Stomach (tissue), 19 donors: Measurements from ENCODE around the gene SLC1A5. TPM values are rescaled to one million over a fixed set of nuclear protein-coding genes. Genes with fewer than 3 reads are reported as not detected.
A peak's percentile ranks its signal among the peaks of the same experiment; 100 is the strongest.

Experiments used
- DNase-seq, 2 donors: peaks; one replicate each; pipeline versions ENCODE4 v3.0.0 to v3.0.0-alpha.2; 2013 to 2019
- H3K27ac ChIP-seq, 5 donors: fragments of 200-600 bp in 4 of 5; sonication (generic) in 4 of 5; one replicate each; pipeline ENCODE4 v1.5.1; 2013 to 2019; ENCODE audit warnings: mild to moderate bottlenecking in 1 of 5, moderate library complexity in 1 of 5
- H3K27me3 ChIP-seq, 3 donors: fragments of 200-600 bp; sonication (generic); one replicate each; pipeline ENCODE4 v1.5.1; 2017 to 2019; ENCODE audit warnings: mixed run types in 1 of 3
- H3K36me3 ChIP-seq, 4 donors: fragments of 200-600 bp; sonication (generic); 1 replicate in 3 of 4; 2 replicates in 1 of 4; pipeline ENCODE4 v1.5.1; 2016 to 2019
- H3K4me1 ChIP-seq, 4 donors: fragments of 200-600 bp; sonication (generic); one replicate each; pipeline ENCODE4 v1.5.1; 2016 to 2019
- H3K4me3 ChIP-seq, 4 donors: fragments of 200-600 bp; sonication (generic) in 3 of 4; one replicate each; pipeline ENCODE4 v1.5.1; 2016 to 2019; ENCODE audit warnings: mild to moderate bottlenecking in 1 of 4
- H3K9me3 ChIP-seq, 4 donors: fragments of 200-600 bp; sonication (generic); one replicate each; pipeline ENCODE4 v1.5.1; 2016 to 2019
- CTCF ChIP-seq, 7 experiments: fragments of 450-650 bp in 4 of 7; fragments of 200-600 bp in 3 of 7; sonication (generic) in 3 of 7; IDR thresholded peaks; one replicate each; pipeline ENCODE4 v1.5.1; 2016 to 2019; ENCODE audit warnings: antibody characterized with exemption in 7 of 7, control low read depth in 2 of 7, mild to moderate bottlenecking in 1 of 7
- EP300 ChIP-seq: sonication (generic); formaldehyde crosslinking; IDR thresholded peaks from one replicate; pipeline ENCODE4 v1.6.1; 2017; ENCODE audit warnings: antibody characterized with exemption
- POLR2A ChIP-seq, 4 donors: fragments of 450-650 bp; IDR thresholded peaks; one replicate each; pipeline ENCODE4 v1.6.1; 2016; ENCODE audit warnings: antibody characterized with exemption in 4 of 4, control low read depth in 2 of 4, mild to moderate bottlenecking in 1 of 4, moderate library complexity in 1 of 4
- POLR2AphosphoS5 ChIP-seq, 3 donors: sonication (generic); formaldehyde crosslinking; IDR thresholded peaks; one replicate each; pipeline ENCODE4 v1.6.1; 2016; ENCODE audit warnings: antibody characterized with exemption in 3 of 3
- WGBS, 5 donors: extraction: QIAGEN DNeasy Blood & Tissue Kit in 3 of 5; methylation state at CpG; one replicate each; pipeline versions ENCODE4 v1.1.5 to v1.1.7; 2013 to 2018; 5-methylcytosine and 5-hydroxymethylcytosine counted together
- intact Hi-C: fragments of 100-400 bp; cut with DNase I; formaldehyde crosslinking; loops from one replicate; pipeline ENCODE4 v1.15.1; 2023; ENCODE audit warnings: low total_unique reads
- long read RNA-seq, 10 donors: transcript quantifications; one replicate each; lab custom pipeline, GENCODE V29; 2026
- polyA plus RNA-seq, 3 donors: library from polyadenylated mRNA; stranded (reverse); fragments of 200-250 nt; gene quantifications; one replicate each; pipeline ENCODE4 v1.2.3, GENCODE V29; 2013
- total RNA-seq, 5 donors: library from RNA; depleted of rRNA; stranded (reverse); fragments of >200 nt; gene quantifications; one replicate each; pipeline versions ENCODE4 v1.1.0 to v1.2.3, GENCODE V29; 2014 to 2016
- donor health status: healthy with polysubstance abuse.
- donor health status: Bipolar disorder and iron deficiency.
- donor health status: healthy.

The SLC1A5 gene
- 10 to 100 TPM; 18.7 to 53.0 (median 27.7) TPM for total RNA-seq
- 100 to 1,000 TPM in 1 of 3 donors, 10 to 100 TPM in 2; 20.5 to 106 (median 35.1) TPM for polyA plus RNA-seq
- long read RNA-seq, donor 1, partial matches to known transcripts, result 0 of 3 reads
- long read RNA-seq, donor 1, other reads (novel, unspliced or antisense), result 0 of 3 reads
- long read RNA-seq, donor 2, transcript SLC1A5-203 (8 exons, 2,882 nt), result major isoform, 5 of 11 reads
- long read RNA-seq, donor 2, partial matches to known transcripts, result 6 of 11 reads
- long read RNA-seq, donor 2, other reads (novel, unspliced or antisense), result 0 of 11 reads
- long read RNA-seq, donor 3, transcript SLC1A5-203 (8 exons, 2,882 nt), result major isoform, 6 of 12 reads
- long read RNA-seq, donor 3, partial matches to known transcripts, result 6 of 12 reads
- long read RNA-seq, donor 3, other reads (novel, unspliced or antisense), result 0 of 12 reads
- long read RNA-seq, donor 4, result 0 reads
- long read RNA-seq, donor 5, transcript SLC1A5-203 (8 exons, 2,882 nt), result major isoform, 15 of 15 reads
- long read RNA-seq, donor 5, partial matches to known transcripts, result 0 of 15 reads
- long read RNA-seq, donor 5, other reads (novel, unspliced or antisense), result 0 of 15 reads
- long read RNA-seq, donor 6, transcript SLC1A5-203 (8 exons, 2,882 nt), result major isoform, 24 of 36 reads
- long read RNA-seq, donor 6, partial matches to known transcripts, result 10 of 36 reads
- long read RNA-seq, donor 6, other reads (novel, unspliced or antisense), result 0 of 36 reads
- long read RNA-seq, donor 7, transcript SLC1A5-203 (8 exons, 2,882 nt), result major isoform, 10 of 32 reads
- long read RNA-seq, donor 7, partial matches to known transcripts, result 22 of 32 reads
- long read RNA-seq, donor 7, other reads (novel, unspliced or antisense), result 0 of 32 reads
- long read RNA-seq, donor 8, transcript SLC1A5-203 (8 exons, 2,882 nt), result major isoform, 14 of 44 reads
- long read RNA-seq, donor 8, partial matches to known transcripts, result 30 of 44 reads
- long read RNA-seq, donor 8, other reads (novel, unspliced or antisense), result 0 of 44 reads
- long read RNA-seq, donor 9, partial matches to known transcripts, result 0 of 2 reads
- long read RNA-seq, donor 9, other reads (novel, unspliced or antisense), result 0 of 2 reads
- long read RNA-seq, donor 10, partial matches to known transcripts, result 0 of 2 reads
- long read RNA-seq, donor 10, other reads (novel, unspliced or antisense), result 0 of 2 reads

GRCh38 chr19:46788262-46788967 is at the start of gene SLC1A5:
TSS of gene SLC1A5 (minus strand) at chr19:46788594. CDS start at chr19:46787965, 629 bp downstream.
- Histone ChIP-seq H3K4me1 (peaks cover 23 to 56% (median 44%) of the 10 kb centered on the region in 4 donors), H3K4me3 (peak within 1 kb of the TSS; percentile 63 to 83 (median 78)), H3K36me3 (peaks cover 0 to 7% (median 4%) of the 10 kb centered on the region in 4 donors), H3K27ac (peak within 1 kb of the TSS; percentile 86 to 92 (median 89)), H3K27me3 (no peaks in the 10 kb centered on the region), H3K9me3 (no peaks in the 10 kb centered on the region)
- peak; percentile 80 to 99 (median 99) for TF ChIP-seq POLR2AphosphoS5 (IDR thresholded peaks at IDR 0.05)
- TF ChIP-seq CTCF (IDR thresholded peaks at IDR 0.05), result no peak
- peak in 2 of 4 donors; percentile 71 to 94 for TF ChIP-seq POLR2A (IDR thresholded peaks at IDR 0.05)
- peak; percentile 97 for DNase-seq
- whole genome bisulfite sequencing, 5 donors, result 0 to 1% (median 1%) methylated on average over 16 to 46 of the region's 46 CpGs
- intact Hi-C loops, result no loop called here

GRCh38 chr19:46838160-46838559 is 49.8 kb upstream of the SLC1A5 start:
- DNase-seq, result no peak
- intact Hi-C loops, result no loop called here
- H3K36me3 ChIP-seq, result peaks cover 20 to 58% (median 55%) of the 10 kb centered on the region in 4 donors
- H3K27ac ChIP-seq, result no peak overlapping the region
- H3K4me3 ChIP-seq, result no peak overlapping the region
- TF ChIP-seq POLR2AphosphoS5 (IDR thresholded peaks at IDR 0.05) (no peak), EP300 (no peak), POLR2A (IDR thresholded peaks at IDR 0.05) (no peak), CTCF (IDR thresholded peaks at IDR 0.05) (no peak)
- no peaks in the 10 kb centered on the region for H3K27me3 ChIP-seq
- H3K9me3 ChIP-seq, result no peaks in the 10 kb centered on the region
- 80 to 93% (median 87%) methylated on average over 15 to 20 of the region's 20 CpGs for WGBS, 5 donors
- peaks cover 7 to 43% (median 27%) of the 10 kb centered on the region in 4 donors for H3K4me1 ChIP-seq

- no peak for DNase-seq
- H3K4me1 ChIP-seq, result peaks cover 0 to 16% (median 14%) of the 10 kb centered on the region in 4 donors
- H3K36me3 ChIP-seq, result peaks cover 12 to 36% (median 32%) of the 10 kb centered on the region in 4 donors
- WGBS, 5 donors, result 93 to 97% (median 95%) methylated on average over 6 of the region's 6 CpGs
- H3K9me3 ChIP-seq, result no peaks in the 10 kb centered on the region
- no peak overlapping the region for H3K4me3 ChIP-seq
- intact Hi-C loops, result no loop called here
- no peaks in the 10 kb centered on the region for H3K27me3 ChIP-seq
- TF ChIP-seq EP300, result no peak
- H3K27ac ChIP-seq, result no peak overlapping the region
These were observed 46.6 kb upstream of the SLC1A5 start for GRCh38 chr19:46834984-46835383.

- Histone ChIP-seq H3K27me3 (no peaks in the 10 kb centered on the region), H3K9me3 (no peaks in the 10 kb centered on the region), H3K4me1 (peaks cover 0 to 13% (median 8%) of the 10 kb centered on the region in 4 donors), H3K36me3 (peaks cover 12 to 27% (median 24%) of the 10 kb centered on the region in 4 donors), H3K4me3 (no peak overlapping the region), H3K27ac (no peak overlapping the region)
- DNase-seq, result no peak
- no peak for TF ChIP-seq POLR2A (IDR thresholded peaks at IDR 0.05)
- no peak for TF ChIP-seq POLR2AphosphoS5 (IDR thresholded peaks at IDR 0.05)
- no peak for TF ChIP-seq EP300
- no peak for TF ChIP-seq CTCF (IDR thresholded peaks at IDR 0.05)
- 72 to 86% (median 84%) methylated on average over 5 of the region's 5 CpGs for WGBS, 5 donors
- intact Hi-C loops, result no loop called here
These were observed 45.7 kb upstream of the SLC1A5 start for GRCh38 chr19:46834121-46834520.
